Fibroblast of pulmonary artery (primary cell): ENCODE measurements around the gene ILRUN.
"Not testable (repeated sequence)": the region's sequence is repeated elsewhere in the genome, so short reads cannot be mapped to it uniquely, and the experiment has no call there.

Experiments
- DNase-seq: peaks from one replicate; pipeline ENCODE4 v3.0.0-alpha.2; 2010; ENCODE audit warnings: low read depth
- H3K4me3 ChIP-seq: replicated peaks from 2 replicates; pipeline ENCODE4 v1.5.1; 2011; ENCODE audit warnings: low read depth, mild to moderate bottlenecking, control low read depth, low read length, moderate library complexity
- CTCF ChIP-seq: IDR thresholded peaks from 2 replicates; pipeline ENCODE4 v1.5.1; 2011; ENCODE audit warnings: mild to moderate bottlenecking, control low read depth, low read length, inconsistent platforms; ENCODE audit errors: missing control alignments

ILRUN gene

GRCh38 chr6:34672657-34673043 lies 23.9 kb downstream of the ILRUN start:
- no peak overlapping the region for H3K4me3 ChIP-seq
- no peak for TF ChIP-seq CTCF

GRCh38 chr6:34671801-34672656 lies 24.5 kb downstream of the ILRUN start:
- peak; percentile 35 for DNase-seq
- H3K4me3 ChIP-seq: no peak overlapping the region

More at GRCh38 chr6:34672657-34673043, 23.9 kb downstream of the ILRUN start:
- DNase-seq: no peak

GRCh38 chr6:34671367-34671766 lies 25.2 kb downstream of the ILRUN start:
- no peak overlapping the region for H3K4me3 ChIP-seq
- TF ChIP-seq CTCF: no peak
- peak; percentile 40 for DNase-seq

More at GRCh38 chr6:34671801-34672656, 24.5 kb downstream of the ILRUN start:
- no peak for TF ChIP-seq CTCF

DNA sequence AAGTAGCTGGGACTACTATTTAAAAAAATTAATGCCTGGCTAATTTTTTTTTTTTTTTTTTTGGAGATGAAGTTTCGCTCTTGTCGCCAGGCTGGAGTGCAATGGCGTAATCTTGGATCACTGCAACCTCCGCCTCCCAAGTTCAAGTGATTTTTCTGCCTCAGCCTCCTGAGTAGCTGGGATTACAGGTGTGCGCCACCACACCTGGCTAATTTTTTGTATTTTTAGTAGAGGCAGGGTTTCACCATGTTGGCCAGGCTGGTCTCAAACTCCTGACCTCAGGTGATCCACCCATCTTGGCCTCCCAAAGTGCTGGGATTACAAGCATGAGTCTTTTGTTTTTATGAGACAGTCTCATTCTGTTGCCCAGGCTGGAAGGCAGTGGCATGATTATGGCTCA lies 27.8 kb downstream of the ILRUN start:
- not testable (repeated sequence) for H3K4me3 ChIP-seq, DNase-seq

DNA sequence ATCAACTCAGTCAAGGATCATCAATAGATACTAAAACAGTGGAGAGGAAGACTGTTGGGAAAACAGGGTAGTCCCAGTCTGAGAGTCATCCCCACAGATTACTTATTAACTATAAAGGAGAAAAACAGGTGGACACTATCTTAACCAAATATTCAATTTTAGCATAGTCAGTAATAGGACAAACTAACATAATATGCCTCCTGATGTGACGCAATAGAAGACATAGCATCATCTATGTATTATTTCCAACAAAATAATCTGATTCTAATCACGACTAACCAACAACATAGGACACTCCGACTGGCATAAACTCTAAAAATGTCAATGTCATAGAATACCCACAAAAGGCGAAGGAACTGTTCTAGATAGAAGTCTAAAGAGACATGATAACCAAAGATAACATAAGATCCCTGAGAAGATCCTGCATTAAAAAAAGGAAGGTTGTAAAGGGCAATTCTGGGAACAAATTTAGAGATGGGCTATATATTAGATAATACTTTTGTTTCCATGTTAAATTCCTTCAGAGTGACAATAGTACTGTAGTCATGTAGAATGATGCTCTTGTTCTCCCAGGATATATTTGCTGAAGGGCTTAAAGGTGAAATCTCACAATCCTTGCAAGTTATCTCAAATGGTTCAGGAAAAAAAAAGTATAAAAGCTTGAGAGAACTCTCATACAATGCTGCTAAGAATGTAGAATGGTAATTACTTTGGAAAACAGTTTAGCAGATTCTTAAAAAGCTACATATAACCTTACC lies 28.9 kb downstream of the ILRUN start:
- no peak for TF ChIP-seq CTCF
- DNase-seq: no peak
- H3K4me3 ChIP-seq: no peak overlapping the region

DNA sequence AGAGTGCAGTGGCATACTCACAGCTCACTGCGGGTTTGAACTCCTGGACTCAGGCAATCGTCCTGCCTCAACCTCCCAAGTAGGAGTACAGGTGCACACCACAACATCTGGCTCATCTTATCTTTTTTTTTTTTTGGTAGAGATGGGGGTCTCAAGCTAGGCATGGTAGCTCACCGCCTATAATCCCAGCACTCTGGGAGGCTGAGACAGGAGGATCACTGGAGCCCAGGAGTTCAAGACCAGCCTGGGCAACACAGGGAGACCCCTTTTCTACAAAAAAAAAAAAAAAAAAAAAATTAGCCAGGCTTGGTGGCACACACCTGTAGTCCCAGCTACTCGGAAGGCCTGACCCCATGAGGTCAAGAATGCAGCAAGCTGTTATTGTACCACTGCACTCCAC lies 31.5 kb downstream of the ILRUN start:
- H3K4me3 ChIP-seq: no peak overlapping the region
- TF ChIP-seq CTCF: no peak
- DNase-seq: no peak

DNA sequence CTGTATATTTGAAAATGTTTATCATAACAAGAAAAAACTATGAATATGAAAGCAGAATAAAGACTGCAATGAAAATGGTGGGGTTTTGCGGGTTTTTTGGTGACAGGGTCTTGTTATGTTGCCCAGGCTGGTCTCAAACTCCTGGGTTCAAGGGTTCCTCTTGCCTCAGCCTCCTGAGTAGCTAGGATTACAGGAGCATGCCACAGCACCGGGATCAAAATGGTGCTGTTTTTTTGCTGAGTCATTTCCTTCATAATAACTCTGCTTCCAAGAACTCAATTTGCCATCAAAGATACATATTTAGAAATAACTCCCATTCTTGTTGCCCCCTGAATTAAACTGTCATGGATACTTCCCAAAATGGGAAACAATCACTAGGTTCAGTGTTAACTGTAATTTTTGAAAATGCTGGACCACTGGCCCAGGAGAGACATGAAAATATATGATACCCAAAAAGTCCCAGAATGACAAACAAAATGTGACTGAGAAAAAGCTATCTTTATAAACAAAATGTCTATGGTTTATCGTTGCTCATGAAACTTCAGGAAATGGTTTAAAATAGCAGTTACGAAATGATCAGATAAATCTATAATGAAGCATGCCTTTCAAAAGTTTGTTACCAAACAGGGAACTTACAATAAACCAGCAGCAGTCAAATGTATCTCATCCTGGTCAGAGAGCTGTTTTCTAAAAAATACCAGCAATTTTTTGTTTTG lies 32.2 kb downstream of the ILRUN start:
- peak overlapping the region; percentile 10 for H3K4me3 ChIP-seq
- peak; percentile 79 for DNase-seq

More for the DNA sequence above, 32.2 kb downstream of the ILRUN start:
- no peak for TF ChIP-seq CTCF
